GM12891 (cell line): ENCODE results near the gene DCBLD2.

Source experiments
- PAX5 ChIP-seq: IDR thresholded peaks from 2 replicates; pipeline ENCODE4 v1.6.1; 2011; ENCODE audit warnings: low read length, moderate library complexity, mild to moderate bottlenecking; ENCODE audit not compliant: insufficient read depth, severe bottlenecking
- POLR2A ChIP-seq: IDR thresholded peaks from 2 replicates; pipeline ENCODE4 v1.6.1; 2011; ENCODE audit warnings: low read depth, low read length, control low read depth
- POLR2AphosphoS5 ChIP-seq: IDR thresholded peaks from 2 replicates; pipeline ENCODE4 v1.6.1; 2011; ENCODE audit warnings: low read depth, low read length, control low read depth
- POU2F2 ChIP-seq: IDR thresholded peaks from 2 replicates; pipeline ENCODE4 v1.6.1; 2011; ENCODE audit warnings: low read depth, mild to moderate bottlenecking, control low read depth, low read length, moderate library complexity
- SPI1 ChIP-seq: IDR thresholded peaks from 2 replicates; pipeline ENCODE4 v1.6.1; 2011; ENCODE audit warnings: low read depth, low read length, control low read depth
- TAF1 ChIP-seq: IDR thresholded peaks from 2 replicates; pipeline ENCODE4 v1.6.1; 2011; ENCODE audit warnings: low read depth, low read length, control low read depth

GRCh38 chr3:98798820-98799219 lies 102.7 kb downstream of the DCBLD2 start:
- TF ChIP-seq POLR2AphosphoS5 (no peak), POLR2A (no peak), TAF1 (no peak), PAX5 (no peak), SPI1 (no peak), POU2F2 (no peak)
